Measurements from ENCODE around the gene OR2G3.

DNA sequence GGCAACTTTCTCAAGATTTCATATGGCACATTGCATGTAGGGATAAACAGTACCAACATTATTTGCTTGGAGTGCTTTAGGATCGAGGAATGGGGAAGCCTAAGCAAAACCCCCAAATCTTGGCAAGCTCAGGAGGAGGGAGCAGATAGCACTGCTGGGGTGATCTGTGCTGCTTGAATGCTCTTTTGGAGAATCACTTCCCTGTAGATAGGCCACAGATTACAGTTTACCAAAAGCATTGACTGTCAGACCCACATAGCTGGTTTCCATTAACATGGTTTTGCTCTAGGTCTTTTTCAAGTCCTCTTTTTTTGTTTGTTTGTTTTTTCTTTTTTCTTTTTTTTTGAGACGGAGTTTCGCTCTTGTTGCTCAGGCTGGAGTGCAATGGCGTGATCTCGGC is 37.4 kb downstream of the OR2G3 start:
- TF ChIP-seq POLR2AphosphoS5 (IDR thresholded peaks at IDR 0.05; ENCODE audit: borderline replicate concordance, low read depth, low read length) = no peak
- TF ChIP-seq EZH2 (IDR thresholded peaks at IDR 0.05) = no peak

Data from SK-N-MC (cell line).